HG02642 (cell line): ENCODE measurements around the gene PTCH1.

ENCODE experiments used
- ATAC-seq: cut with Tn5 transposase; IDR thresholded peaks from one replicate; pipeline ENCODE4 v1.9.1; 2021; ENCODE audit warnings: mild to moderate bottlenecking; ENCODE audit not compliant: unreplicated experiment, poor library complexity

PTCH1 gene

DNA sequence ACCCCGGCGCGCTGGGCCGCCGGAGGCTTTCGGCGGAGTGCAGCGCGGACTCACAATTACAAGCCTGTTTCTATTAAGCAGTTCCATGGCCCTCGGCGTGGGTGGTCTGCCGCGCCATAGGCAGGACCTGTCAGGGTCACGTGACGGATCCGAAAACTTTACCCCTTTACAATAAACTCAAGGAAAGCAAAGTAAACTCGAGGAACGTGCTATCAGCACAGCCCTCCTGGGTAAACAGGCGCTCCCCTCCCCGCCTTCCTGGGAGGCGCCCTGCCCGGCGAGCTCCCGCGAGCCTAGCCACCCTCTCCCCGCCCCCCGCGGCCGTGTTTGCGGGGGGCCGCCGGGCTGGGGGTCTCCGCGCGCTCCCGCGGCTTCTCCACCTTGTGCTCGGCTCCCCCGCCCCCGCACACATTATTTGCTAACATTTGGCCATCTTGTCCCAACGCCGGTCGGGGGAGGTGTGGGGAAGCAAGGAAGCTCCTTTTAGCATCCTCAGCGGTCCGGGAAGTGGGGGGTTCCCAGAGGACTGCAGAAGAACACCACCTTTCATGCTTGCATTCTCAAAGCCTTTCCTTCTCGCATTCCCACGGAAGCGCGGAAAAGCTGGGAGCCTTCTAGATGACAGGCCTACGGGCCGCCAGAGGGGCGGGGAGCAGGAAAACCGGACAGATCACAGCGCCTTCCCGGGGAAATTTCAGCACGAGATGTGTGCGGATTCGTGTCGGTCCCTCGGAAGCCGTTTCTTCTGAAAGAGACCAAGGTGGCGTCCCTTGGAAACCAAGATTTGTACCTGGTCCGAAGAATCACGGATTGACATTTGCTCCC, at the start of gene PTCH1:
Gene PTCH1, minus strand, starts transcription at position 238 of the 825 bp plus-strand sequence.
- ATAC-seq, result no peak

DNA sequence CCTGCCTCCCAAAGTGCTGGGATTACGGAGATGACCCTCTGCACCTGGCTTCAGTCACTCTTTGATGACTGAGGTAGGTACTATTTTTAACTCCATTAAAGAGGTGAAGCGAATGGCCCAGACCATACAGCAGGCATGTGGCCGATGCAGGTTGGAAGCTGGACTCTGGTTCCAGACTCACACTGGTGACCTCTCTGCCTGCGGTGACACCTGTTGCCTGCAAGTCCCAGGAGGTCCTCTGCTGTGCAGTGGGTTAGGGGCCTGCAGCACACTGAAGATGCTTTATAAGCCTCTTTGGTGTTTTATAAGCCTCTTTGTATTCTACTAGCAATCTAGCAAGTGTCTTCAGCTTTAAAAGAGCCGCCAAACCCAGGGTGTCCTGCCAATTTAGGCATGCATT, 49.2 kb upstream of the PTCH1 start:
- no peak for ATAC-seq

DNA sequence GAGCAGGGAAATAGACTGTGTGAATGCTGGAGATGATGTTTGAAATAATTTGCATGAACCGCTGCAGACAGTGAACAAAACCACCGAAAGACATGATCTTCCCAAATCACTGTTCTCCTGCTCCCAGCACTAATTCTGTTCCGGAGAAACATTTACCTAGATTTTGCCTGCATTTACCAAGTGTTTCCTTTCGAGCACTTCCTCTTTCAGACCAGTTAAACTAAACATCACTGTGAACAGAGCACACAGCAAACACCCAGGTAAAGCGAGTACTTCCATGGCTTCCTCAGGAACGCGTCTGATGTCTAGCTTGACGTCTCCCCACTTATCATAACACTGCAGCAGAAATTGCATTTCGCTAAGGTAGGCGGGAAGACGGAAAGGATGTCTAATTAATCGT, 45.1 kb upstream of the PTCH1 start:
- ATAC-seq, result no peak

DNA sequence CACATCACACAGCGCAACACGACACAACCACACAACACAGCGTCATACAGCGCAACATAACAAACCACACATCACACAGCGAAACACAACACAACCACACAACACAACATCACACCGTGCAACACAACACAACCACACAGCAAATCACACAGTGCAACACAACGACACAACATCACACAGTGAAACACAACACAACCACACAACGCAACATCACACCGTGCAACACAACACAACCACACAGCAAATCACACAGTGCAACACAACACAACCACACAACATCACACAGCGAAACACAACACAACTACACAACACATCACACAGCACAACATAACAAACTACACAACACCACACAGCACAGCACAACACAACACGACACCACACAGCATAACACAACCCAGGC, 40.4 kb upstream of the PTCH1 start:
- no peak for ATAC-seq

DNA sequence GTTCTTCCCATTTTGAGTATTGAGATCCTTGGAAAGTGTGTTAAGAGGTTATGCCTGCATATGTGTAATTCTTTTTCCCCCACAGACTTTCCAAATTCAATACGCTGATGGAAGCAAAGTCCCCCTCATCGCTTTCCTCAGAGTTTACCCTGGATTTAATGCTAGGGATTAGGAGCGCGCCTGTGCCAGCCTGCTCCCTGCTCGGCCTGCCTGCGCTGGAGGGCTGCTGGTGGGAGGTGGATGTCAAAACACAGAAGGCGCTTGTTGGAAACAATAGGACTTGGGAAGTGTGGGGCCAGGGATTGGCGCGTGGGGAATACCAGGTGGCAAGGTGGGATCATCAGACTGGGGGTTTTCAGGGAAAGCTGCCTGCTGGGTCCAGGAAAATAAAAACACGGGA, 39.8 kb upstream of the PTCH1 start:
- ATAC-seq, result no peak

DNA sequence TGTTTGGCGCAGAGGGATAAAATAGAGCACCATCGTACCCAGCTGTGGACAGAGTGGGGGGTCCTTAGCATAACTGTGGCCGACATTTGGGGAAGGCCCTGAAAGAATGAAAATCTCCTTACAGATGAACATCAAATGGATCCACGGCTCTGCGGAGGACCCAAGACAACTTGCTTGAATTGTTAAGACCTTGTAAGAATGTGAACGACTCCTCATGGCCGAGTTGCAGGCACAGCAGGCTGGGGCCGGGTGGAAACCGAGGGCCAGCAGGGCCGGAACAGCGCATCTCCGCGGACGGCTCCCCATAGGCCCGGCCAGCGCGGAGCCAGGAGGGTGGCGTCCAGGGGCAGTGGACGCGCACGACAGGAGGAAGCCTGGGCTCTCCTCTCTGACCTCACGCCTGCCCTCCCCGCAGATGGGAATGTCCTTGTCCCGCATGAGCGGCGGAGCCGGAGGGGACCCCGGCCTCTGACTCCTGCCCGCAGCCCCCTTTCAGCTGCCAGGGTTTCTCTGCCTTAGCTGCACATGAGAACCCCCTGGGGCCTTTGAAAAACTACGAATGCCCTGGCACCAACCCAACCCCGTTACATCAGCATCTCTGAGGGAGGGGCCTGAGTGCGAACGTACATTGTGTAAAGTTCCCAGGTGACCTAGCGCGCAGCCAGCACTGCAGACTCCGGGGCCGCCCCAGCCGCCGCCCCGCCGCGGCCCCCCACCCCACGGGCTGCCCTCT, 36.2 kb upstream of the PTCH1 start:
- ATAC-seq, result no peak

DNA sequence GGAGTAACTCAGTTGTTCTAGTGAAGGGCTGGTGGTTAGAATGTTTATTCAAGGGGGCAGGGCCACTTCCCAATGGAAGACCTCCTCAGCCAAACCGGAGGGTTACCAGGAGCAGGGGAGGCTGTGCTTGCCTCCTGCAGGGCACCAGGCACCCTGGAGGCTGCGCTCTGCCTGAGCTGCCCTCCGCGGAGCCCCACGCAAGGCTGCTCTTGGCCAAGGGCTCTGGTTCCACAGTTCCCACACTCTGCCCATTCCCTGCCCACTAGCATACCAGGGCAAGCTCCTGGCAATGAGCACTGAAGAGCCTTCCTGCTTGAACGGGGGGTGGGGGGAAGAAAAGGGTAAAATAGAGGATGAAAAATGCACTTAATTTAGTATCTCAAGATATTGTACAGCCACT, 35.5 kb upstream of the PTCH1 start:
- ATAC-seq, result no peak

DNA sequence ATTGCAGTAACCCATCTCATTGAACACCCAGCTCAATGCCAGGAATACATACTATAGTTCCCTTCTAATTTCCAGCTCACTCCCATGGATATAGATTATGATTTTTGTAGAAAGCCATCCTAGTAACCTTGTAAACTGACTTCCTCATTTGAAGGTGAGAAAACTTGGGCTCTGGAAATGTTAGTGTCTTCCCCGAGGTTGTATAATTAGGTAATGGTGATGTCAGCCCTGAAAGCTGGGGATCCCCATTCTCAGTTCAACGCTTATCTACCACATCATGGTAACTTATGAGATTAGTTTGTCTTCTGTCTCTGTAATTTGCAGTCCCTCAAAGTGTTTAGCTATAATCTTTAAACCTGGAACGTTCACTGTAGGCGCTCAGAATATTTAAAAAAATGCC, 34.6 kb upstream of the PTCH1 start:
- ATAC-seq, result no peak

DNA sequence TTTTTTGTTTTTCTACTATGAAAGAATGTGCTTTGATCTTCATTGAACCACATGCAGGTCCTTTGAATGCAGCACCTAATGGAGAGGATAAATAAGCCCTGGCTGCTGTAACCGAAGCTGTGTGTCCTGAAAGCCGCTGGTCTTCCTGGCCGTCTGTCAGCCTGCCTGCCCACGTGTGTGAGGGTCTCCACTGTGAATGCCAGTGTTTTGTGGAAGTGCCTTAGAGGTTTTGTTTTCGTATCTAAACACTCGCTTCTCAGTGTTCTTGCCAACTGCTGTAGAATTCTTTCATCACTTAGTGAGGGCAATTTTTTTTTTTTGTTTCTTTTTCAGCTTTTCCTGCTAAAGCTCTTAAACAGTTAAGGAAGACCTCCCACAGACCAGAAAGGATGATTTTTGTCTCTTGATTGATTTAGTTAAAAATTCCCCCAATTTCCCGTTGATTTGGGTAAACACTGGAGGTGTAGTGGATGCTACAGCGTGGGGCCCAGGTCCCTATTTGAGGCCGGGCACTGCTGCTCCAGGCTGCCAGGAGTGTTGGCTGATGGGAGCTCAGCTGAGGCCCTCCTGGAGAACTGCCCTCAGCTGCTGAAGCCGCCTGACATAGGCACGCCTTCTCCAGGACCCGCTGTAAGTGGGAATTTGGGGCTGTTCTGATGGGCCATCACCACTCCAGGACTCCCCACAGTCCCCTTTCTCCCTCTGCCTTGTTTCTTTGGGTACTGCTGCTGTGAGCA, 29.2 kb upstream of the PTCH1 start:
- no peak for ATAC-seq

DNA sequence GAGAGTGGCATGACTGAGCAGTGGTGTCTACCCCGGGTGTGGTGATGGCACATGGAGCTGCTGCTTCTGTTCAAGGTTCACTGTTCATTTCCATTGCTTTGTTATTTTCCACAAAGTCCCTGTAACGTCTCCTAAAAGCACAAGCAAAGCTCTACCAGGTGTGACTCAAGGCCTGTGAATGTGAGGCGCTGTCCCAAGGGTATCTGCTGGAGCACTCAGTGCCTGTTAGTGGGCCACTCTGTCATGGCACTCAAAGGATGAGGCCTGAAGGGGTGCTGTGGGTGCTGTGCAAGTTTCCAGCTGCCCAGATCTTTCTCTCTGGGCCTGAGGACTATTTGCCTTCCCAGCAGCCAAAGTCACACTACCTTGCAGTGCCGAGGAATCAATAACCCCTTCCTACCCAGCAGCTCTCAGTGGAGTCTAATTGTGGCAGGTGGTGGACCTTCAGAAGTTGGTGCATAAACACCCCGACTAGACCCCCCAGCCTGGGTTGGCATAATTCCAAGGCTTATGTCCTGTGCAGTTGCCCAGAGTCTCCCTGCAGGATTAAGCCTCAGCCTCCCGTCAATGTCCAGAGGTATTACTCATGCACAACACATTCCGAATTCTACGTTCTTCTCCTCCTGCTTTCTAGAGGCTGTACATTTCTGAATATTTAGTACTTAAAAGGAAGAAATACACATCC, 17.4 kb upstream of the PTCH1 start:
- no peak for ATAC-seq

DNA sequence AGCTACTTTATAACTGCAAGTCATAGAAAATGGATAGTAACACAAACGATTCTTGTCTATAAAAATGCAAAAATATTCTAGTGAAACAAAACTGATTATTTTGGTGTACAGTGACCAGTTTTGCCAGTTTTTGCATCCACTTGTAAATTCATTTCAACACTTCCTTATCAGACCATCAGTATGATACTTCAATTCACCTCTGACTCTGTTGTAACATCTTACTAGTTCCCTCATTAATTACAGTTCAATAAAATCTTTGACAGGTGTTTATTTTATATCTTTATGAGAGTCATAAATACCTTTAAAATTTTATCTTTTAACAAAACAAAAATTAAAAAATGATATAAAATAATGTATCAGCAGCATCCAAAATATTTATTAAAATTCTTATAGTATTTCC, 13.1 kb upstream of the PTCH1 start:
- no peak for ATAC-seq

DNA sequence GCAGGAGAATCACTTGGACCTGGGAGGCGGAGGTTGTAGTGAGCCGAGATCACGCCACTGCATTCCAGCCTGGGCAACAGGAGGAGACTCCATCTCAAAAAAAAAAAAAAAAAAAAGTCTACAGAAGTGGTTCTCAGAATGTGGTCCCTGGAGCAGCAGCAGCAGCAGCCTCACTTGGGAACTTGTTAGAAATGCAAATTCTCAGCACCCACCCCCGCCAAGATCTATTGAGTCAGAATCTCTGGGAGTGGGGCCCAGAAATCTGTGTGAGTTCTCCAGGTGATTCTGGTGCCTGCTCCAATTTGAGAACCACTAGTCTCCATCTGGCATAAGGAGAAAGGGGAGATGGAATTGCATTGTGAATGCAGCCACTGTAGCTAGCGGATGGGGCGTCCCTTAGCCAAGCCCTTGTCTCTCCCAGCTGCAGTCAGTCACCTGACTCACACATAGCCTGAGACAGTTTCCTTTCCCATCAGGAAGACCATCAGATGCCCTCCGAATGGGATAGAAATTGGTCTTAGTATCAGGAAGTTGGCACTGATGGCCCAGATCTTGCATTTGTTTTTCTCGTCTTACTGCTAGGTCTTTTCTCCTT, 12.2 kb upstream of the PTCH1 start:
- no peak for ATAC-seq

DNA sequence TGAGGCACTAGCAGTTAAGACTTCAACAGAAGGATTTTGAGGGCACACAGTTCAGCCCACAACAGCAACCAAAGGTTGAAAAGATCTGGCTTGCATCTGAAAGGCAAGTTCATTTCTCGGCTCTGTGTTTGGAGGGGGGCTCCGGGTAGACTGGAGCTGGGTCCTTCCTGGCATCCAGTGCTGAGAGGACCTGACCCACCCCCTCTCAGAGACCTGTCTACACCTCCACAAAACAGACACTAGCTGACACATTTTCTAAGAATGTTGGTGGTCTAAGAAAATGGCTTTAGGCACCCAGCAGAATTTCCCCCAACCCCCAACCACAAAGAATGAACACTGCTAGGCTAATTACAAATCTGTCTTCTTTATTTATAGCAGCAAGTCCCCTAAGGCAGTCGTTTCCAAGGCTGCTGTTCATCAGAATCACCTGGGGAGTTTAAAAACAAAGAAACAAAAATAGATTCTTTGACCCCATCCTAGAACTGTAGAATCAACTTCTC, 6.2 kb upstream of the PTCH1 start:
- no peak for ATAC-seq

DNA sequence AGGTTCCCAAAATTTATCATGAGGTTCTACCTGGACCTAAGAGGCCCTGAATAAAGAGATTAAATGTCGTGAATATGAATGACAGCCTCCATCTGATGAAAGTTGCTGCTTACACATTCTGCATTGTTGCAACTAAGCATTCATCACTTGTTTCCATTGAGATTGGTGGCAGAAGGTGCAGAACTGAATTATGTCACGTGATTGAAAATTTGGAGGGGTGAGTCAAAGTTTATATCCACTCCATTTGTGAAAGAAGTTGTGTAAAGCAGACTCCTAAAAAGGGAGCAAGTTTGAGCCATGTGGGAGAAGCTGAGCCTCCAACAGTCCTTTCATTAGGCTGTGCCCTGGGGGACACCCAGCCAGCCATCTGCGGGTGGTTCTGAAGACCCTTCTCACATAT, 4.9 kb upstream of the PTCH1 start:
- ATAC-seq, result no peak

DNA sequence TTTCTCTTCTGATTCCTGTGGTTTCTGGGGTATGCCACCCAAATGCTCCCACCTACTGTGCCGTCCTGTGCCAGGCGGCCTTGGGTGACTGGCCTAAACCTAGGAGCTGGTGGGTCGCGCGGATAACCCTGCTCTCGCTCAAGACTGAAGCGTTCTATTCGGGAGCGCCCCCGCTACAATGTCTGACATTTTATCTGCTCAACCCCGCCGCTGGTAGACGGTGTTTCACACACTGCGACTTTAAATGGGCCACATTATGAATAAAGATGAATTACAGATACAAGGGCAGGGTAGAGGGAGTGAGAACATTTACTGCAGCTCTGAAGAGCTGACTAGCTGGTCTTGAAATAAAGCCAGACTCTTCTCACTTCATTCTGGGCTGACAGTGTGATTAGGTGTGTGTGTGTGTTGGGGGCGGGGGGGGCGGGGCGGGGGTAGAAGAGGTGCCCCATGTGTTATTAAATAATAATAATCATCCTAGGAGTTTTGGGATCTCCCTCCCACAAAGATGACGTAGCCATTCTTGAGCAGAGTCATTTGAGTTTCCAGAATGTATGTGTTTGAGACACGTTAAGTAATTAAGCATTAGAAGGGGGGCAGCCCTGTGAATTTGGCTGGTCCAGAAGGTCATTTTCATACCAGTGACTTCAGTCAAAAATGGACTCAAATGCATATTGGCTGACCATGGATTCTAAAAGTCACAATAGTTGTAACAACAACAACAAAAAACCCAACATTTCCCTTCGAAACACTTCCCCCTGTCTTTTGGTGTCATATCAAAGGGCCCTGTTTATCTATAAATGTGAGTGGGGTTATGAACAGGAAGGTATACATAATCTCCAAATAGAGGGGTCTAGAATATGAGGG, 1.0 kb upstream of the PTCH1 start:
- no peak for ATAC-seq

DNA sequence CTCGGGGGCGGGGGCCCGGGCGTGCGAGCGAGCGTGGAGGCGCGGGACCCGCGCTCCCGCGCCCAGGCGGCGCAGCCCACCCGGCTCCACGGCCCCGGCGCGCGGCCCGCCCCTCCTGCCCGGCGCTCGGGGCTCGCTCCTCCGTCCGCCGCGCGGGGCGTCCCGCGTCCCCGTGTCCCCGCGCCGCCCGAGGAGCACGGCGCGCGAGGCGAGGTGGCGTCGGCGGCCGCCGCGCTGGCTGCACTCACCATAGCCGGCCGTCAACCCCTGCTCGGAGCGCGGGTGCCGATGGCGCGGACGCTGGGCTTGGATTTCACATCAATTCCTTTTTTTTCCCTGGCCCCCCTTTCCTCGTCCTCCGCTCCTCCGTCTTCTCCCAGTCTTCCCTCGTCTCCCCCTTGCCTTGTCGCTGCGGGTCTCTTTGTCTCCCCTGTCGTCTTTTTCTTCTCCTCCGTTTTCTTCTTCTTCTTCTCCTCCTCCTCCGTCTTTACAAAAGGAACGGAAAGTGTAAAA, 494 bp downstream of the PTCH1 start:
- no peak for ATAC-seq

DNA sequence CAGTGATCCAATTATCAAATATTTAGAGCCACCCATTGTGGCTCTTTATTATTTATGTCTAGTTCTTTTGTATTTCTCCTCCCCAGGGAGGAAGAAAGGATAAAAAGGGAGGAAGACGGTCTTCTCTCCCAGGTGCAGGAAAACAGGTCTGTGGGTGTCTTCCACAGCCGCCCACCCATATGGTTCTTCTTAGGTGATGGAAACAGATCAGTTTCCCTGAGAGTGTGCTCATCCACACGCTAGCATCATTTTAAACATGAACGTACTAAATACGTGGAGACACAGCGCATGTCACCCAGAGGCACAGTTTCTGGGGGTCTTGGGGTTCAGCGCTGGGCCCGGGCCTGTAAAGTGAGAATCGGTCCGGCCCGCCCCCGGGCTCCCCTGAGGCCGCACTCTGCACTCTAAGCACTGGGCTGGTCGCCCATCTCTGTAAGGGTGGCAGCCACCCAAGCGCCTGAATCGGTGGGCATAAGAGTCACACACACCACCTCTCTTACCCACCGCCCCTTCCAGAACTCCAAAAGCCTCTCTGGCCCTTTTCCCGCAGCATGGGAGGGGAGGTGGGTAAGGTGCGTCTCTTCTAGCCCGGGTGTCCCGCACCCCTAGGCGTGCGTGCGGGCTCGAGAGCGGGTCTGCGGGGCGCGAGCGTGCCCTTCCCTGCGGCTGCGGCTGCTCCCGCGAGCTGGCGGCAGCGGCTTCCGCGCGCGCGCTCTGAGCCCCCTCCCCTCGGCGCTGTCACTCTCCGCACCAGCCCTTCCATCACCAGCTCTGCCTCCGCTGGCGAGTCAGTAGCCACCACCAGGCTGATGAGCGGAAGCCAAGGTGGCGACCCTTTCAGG, 1.3 kb downstream of the PTCH1 start:
- no peak for ATAC-seq

DNA sequence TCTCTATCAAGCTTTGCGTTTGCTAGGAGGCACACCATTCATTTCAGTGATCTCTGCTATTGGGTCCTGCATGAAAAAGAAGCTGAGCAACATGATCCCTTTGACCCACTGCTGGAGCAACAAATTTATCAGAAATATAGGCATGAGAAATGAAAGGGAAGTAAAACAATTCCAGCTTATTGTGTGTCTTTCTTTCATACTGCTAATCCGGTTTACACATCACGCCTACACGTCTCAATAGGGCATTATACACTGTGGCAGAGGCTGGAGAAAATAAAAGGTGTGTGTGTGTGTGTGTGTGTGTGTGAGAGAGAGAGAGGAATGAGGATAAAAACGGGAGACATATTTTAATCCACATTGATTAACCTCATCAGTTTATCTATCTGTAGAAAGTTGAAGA, 2.4 kb downstream of the PTCH1 start:
- no peak for ATAC-seq
